A673 (cell line): ENCODE results near the gene STC2. TPM values are rescaled to one million over a fixed set of nuclear protein-coding genes. Genes with fewer than 3 reads are reported as not detected.

Source experiments
- BruUV-seq: library from RNA; stranded (reverse); fragments of 400-500 nt; replicated peaks from 2 replicates; lab custom pipeline; 2021; lab: Mats Ljungman, UMichigan
- CTCF ChIA-PET: fragments of 300-600 bp; sonication (Branson Sonifier 250); formaldehyde crosslinking; loops from one replicate; lab custom pipeline; 2022; ENCODE audit warnings: antibody characterized with exemption; lab: Charles Lee
- POLR2A ChIA-PET: fragments of 300-600 bp; sonication (Branson Sonifier 250); formaldehyde crosslinking; loops from one replicate; lab custom pipeline; 2022; ENCODE audit warnings: antibody characterized with exemption; ENCODE audit not compliant: low non-redundant PET; lab: Charles Lee
- DNase-seq: peaks from one replicate; pipeline ENCODE4 v3.0.0-alpha.2; 2015; ENCODE audit warnings: low spot score
- H3K27ac ChIP-seq: fragments of 200-600 bp; sonication (generic); 2 replicates; pipeline ENCODE4 v1.5.1; 2016; ENCODE audit warnings: mixed run types, low read depth, mild to moderate bottlenecking, mixed read lengths, antibody characterized with exemption, low read length; ENCODE audit not compliant: poor library complexity, severe bottlenecking
- H3K27me3 ChIP-seq: fragments of 200-600 bp; sonication (generic); replicated peaks from 2 replicates; pipeline ENCODE4 v1.6.1; 2017; ENCODE audit warnings: mixed run types, low read depth, mild to moderate bottlenecking, mixed read lengths, antibody characterized with exemption, low read length; ENCODE audit not compliant: insufficient read depth, poor library complexity
- H3K36me3 ChIP-seq: fragments of 200-600 bp; sonication (generic); 2 replicates; pipeline ENCODE4 v1.6.1; 2016; ENCODE audit warnings: mixed run types, mild to moderate bottlenecking, mixed read lengths, antibody characterized with exemption, low read length; ENCODE audit not compliant: insufficient read depth, poor library complexity, severe bottlenecking
- H3K4me1 ChIP-seq: fragments of 200-600 bp; sonication (generic); 2 replicates; pipeline ENCODE4 v1.6.1; 2017; ENCODE audit warnings: mixed run types, mild to moderate bottlenecking, mixed read lengths, antibody characterized with exemption, low read length; ENCODE audit not compliant: insufficient read depth, poor library complexity, severe bottlenecking
- H3K4me3 ChIP-seq: fragments of 200-600 bp; sonication (generic); 2 replicates; pipeline ENCODE4 v1.5.1; 2016; ENCODE audit warnings: low read depth, mixed run types, mild to moderate bottlenecking, mixed read lengths, low read length; ENCODE audit not compliant: poor library complexity, severe bottlenecking
- H3K9me3 ChIP-seq: fragments of 200-600 bp; sonication (generic); 2 replicates; pipeline ENCODE4 v1.6.1; 2016; ENCODE audit warnings: mixed run types, low read depth, mild to moderate bottlenecking, mixed read lengths, antibody characterized with exemption, low read length; ENCODE audit not compliant: poor library complexity, severe bottlenecking
- CTCF ChIP-seq: fragments of 300-800, 200-600 bp; sonication (generic); conservative IDR thresholded peaks from 2 replicates; pipeline ENCODE4 v1.5.1; 2017; ENCODE audit warnings: low read depth, mild to moderate bottlenecking, antibody characterized with exemption, low read length, moderate library complexity, mixed read lengths
- EZH2 ChIP-seq: fragments of 200-600 bp; sonication (generic); IDR thresholded peaks from 2 replicates; pipeline ENCODE4 v1.6.1; 2017; ENCODE audit warnings: borderline replicate concordance, low read depth, mild to moderate bottlenecking, mixed read lengths, antibody characterized with exemption, low read length; ENCODE audit not compliant: poor library complexity, severe bottlenecking
- intact Hi-C: fragments of 100-400 bp; cut with micrococcal nuclease; formaldehyde crosslinking; loops from one replicate; pipeline ENCODE4 v1.10.0; 2022; ENCODE audit not compliant: unreplicated experiment
- total RNA-seq: library from RNA; stranded (reverse); gene quantifications from 2 replicates; pipeline ENCODE4 v1.2.3, GENCODE V29; 2021

Gene STC2
- total RNA-seq, 1 experiment from 2014 or later = 19.2 TPM

GRCh38 chr5:173283318-173284288, 44.6 kb downstream of the STC2 start:
- Histone ChIP-seq H3K27ac (no peak overlapping the region), H3K4me1 (no peaks in the 10 kb centered on the region), H3K36me3 (no peaks in the 10 kb centered on the region), H3K9me3 (no peaks in the 10 kb centered on the region), H3K27me3 (no peaks in the 10 kb centered on the region), H3K4me3 (peak overlapping the region; percentile 17)
- TSS peak; percentile 33 for BruUV-seq
- POLR2A ChIA-PET = no interaction called here
- CTCF ChIA-PET = no interaction called here
- TF ChIP-seq CTCF (peak; percentile 75), EZH2 (no peak)
- intact Hi-C loops = loop anchor here (2.0 to 5.0 kb wide), 3 partner anchors 116 to 571 kb away; no protein-coding TSS in a partner anchor
- DNase-seq = peak; percentile 80

GRCh38 chr5:173282916-173283315, 45.3 kb downstream of the STC2 start:
- no peaks in the 10 kb centered on the region for H3K36me3 ChIP-seq
- H3K9me3 ChIP-seq = no peaks in the 10 kb centered on the region
- H3K4me1 ChIP-seq = no peaks in the 10 kb centered on the region
- no peaks in the 10 kb centered on the region for H3K27me3 ChIP-seq
- no peak overlapping the region for H3K27ac ChIP-seq
- POLR2A ChIA-PET = no interaction called here
- CTCF ChIA-PET = interaction anchor here (0.6 kb wide), 1 partner anchor 34 kb away, joined by 4 read pairs; no protein-coding TSS in a partner anchor
- BruUV-seq = no TSS peak
- intact Hi-C loops = loop anchor here (2.0 to 5.0 kb wide), 3 partner anchors 116 to 571 kb away; no protein-coding TSS in a partner anchor
- no peak for TF ChIP-seq CTCF
- no peak for TF ChIP-seq EZH2
- DNase-seq = no peak
- no peak overlapping the region for H3K4me3 ChIP-seq

GRCh38 chr5:173281910-173282309, 46.3 kb downstream of the STC2 start:
- intact Hi-C loops = loop anchor here (2.0 to 5.0 kb wide), 3 partner anchors 115 to 570 kb away; no protein-coding TSS in a partner anchor
- H3K36me3 ChIP-seq = no peaks in the 10 kb centered on the region
- BruUV-seq = no TSS peak
- H3K27ac ChIP-seq = no peak overlapping the region
- ChIA-PET POLR2A (no interaction called here), CTCF (interaction anchor here (0.6 kb wide), 1 partner anchor 138 kb away, joined by 8 read pairs; no protein-coding TSS in a partner anchor)
- H3K9me3 ChIP-seq = no peaks in the 10 kb centered on the region
- no peaks in the 10 kb centered on the region for H3K27me3 ChIP-seq
- no peak overlapping the region for H3K4me3 ChIP-seq
- peak; percentile 39 for DNase-seq
- H3K4me1 ChIP-seq = no peaks in the 10 kb centered on the region
- peak; percentile 47 for TF ChIP-seq CTCF
- no peak for TF ChIP-seq EZH2
